Pulmonary artery endothelial cell (primary cell): ENCODE measurements around the gene LGMN. TPM values are rescaled to one million over a fixed set of nuclear protein-coding genes. Genes with fewer than 3 reads are reported as not detected.

ENCODE experiments used
- DNase-seq: peaks from one replicate; pipeline ENCODE4 v3.0.0-alpha.2; 2011; ENCODE audit warnings: low read depth, low spot score
- total RNA-seq: library from RNA; depleted of rRNA; stranded (reverse); fragments of >200 nt; gene quantifications from 2 replicates; pipeline ENCODE4 v1.2.3, GENCODE V29; 2014

LGMN gene
- total RNA-seq, 1 donor from 2014 or later: 74.0 TPM

- no peak for DNase-seq
Observed at GRCh38 chr14:92677955-92678354, 70.5 kb downstream of the LGMN start.

GRCh38 chr14:92677087-92677668 lies 71.2 kb downstream of the LGMN start:
- DNase-seq: no peak

GRCh38 chr14:92676403-92677086 lies 71.9 kb downstream of the LGMN start:
- no peak for DNase-seq

- no peak for DNase-seq
Observed at GRCh38 chr14:92675976-92676375, 72.5 kb downstream of the LGMN start.

- no peak for DNase-seq
Observed at GRCh38 chr14:92675421-92675820, 73.0 kb downstream of the LGMN start.

- DNase-seq: no peak
Observed at GRCh38 chr14:92673601-92674150, 74.8 kb downstream of the LGMN start.

GRCh38 chr14:92670643-92671366 lies 77.6 kb downstream of the LGMN start:
- DNase-seq: no peak

GRCh38 chr14:92670160-92670559 lies 78.3 kb downstream of the LGMN start:
- no peak for DNase-seq

GRCh38 chr14:92668276-92668973 lies 80.0 kb downstream of the LGMN start:
- DNase-seq: no peak

- no peak for DNase-seq
Observed at GRCh38 chr14:92666251-92666650, 82.2 kb downstream of the LGMN start.

GRCh38 chr14:92665661-92666110 lies 82.7 kb downstream of the LGMN start:
- no peak for DNase-seq

- no peak for DNase-seq
Observed at GRCh38 chr14:92663049-92663448, 85.4 kb downstream of the LGMN start.

- no peak for DNase-seq
Observed at GRCh38 chr14:92660571-92660970, 87.9 kb downstream of the LGMN start.

GRCh38 chr14:92659765-92660561 lies 88.5 kb downstream of the LGMN start:
- no peak for DNase-seq

GRCh38 chr14:92658684-92659083 lies 89.7 kb downstream of the LGMN start:
- DNase-seq: no peak

- DNase-seq: no peak
Observed at GRCh38 chr14:92658160-92658559, 90.3 kb downstream of the LGMN start.

GRCh38 chr14:92657457-92658142 lies 90.8 kb downstream of the LGMN start:
- DNase-seq: no peak

GRCh38 chr14:92656306-92657081 lies 91.9 kb downstream of the LGMN start:
- DNase-seq: no peak

GRCh38 chr14:92655419-92656201 lies 92.8 kb downstream of the LGMN start:
- no peak for DNase-seq
